ENCODE results near the gene TEKT5.

GRCh38 chr16:10624527-10624926, 70.2 kb downstream of the TEKT5 start:
- TF ChIP-seq EZH2phosphoT487 (IDR thresholded peaks at IDR 0.05) (no peak), EZH2 (IDR thresholded peaks at IDR 0.05) (no peak), CTCF (IDR thresholded peaks at IDR 0.05) (no peak)
